ENCODE measurements around the gene OTULINL. TPM values are rescaled to one million over a fixed set of nuclear protein-coding genes. Genes with fewer than 3 reads are reported as not detected.

Gene OTULINL
- total RNA-seq, 1 donor from 2014 or later, result 32.6 TPM

Other genes starting within 250 kb of the OTULINL start
- 12.8 TPM for gene OTULIN, start 82.9 kb downstream of the OTULINL start, total RNA-seq

Data from occipital lobe (tissue), 1 donor.